Epidermal melanocyte (primary cell): Measurements from ENCODE around the gene RND1.
A peak's percentile ranks its signal among the peaks of the same experiment; 100 is the strongest.
"Not testable (repeated sequence)": the region's sequence is repeated elsewhere in the genome, so short reads cannot be mapped to it uniquely, and the experiment has no call there.

ENCODE experiments used
- DNase-seq: peaks from one replicate; pipeline ENCODE4 v3.0.0; 2011; ENCODE audit warnings: low spot score; ENCODE audit not compliant: insufficient read length

The RND1 gene

DNA sequence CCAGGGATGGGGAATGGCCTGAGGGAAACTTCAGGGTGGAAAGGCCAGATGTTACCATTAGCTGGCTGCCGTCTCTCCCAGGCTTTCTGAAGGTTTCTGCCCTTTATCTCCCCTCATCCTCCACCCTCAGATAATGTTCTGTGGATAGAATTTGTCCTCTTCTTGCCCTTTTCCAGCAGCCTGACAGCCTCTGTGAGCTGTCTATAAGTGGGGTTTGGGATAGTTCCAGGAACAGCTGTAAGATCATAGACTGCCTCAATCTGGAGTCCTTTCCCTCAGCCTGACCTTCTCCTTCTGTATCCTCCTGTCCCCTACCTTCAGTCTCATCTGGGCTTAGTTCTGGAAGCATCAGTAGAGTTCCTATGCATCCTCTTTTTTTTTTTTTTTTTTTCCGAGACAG lies 2.8 kb upstream of the RND1 start:
- no peak for DNase-seq

DNA sequence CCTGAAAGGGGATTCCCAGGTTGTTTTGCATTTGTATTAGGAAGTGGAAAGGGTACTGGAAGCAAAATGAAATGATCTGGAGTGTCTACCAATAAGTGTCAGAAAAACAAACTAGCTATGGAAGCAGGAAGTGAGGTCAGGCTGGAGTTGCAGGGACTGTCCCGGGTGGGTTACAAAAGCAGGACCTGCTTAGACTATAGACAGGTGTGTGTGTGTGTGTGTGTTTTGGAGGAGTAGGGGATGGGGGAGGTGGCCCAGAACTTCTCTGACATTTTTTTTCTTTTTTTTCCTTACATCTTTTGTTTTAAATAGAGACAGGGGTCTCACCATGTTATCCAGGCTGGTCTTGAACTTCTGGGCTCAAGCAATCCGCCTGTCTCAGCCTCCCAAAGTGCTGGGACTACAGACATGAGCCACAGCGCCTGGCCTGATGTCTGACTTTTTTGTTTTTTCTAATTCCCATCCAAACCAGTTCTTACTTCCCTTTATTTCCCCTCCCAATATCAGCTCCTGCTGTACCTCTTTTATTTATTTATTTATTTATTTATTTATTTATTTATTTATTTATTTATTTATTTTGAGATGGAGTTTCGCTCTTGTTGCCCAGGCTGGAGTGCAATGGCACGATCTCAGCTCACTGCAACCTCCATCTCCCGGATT lies 512 bp upstream of the RND1 start:
- DNase-seq, result no peak

DNA sequence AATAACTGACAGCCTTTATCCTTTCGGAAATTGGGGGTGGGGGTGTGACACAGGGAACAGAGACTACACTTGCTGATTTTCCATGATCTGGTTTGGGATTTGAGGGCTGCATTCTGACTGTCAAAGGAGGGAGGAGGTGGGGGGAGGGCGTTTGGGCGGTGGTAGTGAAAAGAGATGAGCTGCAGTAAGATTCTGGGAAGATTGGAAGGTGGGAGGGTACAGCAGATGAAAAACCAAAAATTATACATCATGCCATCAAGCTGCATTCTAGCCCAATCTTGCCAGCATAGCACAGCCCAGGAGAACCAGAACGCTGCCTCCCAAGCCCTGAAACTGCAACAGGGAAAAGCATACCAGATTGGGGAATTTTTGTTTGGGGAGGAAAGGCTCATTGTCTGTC lies 2.4 kb downstream of the RND1 start:
- no peak for DNase-seq

GRCh38 chr12:48862760-48863159 lies 2.9 kb downstream of the RND1 start:
- no peak for DNase-seq

GRCh38 chr12:48861111-48861510 lies 4.6 kb downstream of the RND1 start:
- no peak for DNase-seq

DNA sequence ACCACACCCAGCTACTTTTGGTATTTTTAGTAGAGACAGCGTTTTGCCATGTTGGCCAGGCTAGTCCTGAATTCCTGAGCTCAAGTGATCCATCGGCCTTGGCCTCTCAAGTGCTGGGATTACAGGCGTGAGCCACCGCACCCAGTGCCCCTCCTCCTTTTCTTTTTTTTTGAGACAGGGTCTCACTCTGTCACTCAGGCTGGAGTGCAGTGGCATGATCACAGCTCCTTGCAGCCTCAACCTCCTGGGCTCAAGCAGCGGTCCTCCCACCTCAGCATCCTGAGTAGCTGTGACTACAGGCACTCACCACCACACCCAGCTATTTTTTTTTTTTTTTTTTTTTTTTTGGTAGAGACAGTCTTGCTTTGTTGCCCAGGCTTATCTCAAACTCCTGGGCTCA lies 5.4 kb downstream of the RND1 start:
- DNase-seq, result not testable (repeated sequence)

DNA sequence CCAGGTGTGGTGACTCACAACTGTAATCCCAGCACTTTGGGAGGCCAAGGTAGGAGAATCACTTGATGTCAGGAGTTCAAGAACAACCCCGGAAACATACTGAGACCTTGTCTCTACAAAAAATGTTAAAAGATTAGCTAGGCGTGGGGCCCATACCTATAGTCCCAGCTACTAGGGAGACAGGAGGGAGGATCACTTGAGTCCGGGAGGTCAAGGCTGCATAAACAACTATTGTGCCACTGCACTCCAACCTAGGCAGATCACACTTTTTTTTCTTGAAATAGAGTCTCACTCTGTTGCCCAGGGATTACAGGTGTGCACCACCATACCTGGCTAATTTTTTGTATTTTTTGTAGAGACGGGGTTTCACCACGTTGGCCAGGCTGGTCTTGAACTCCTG lies 6.1 kb downstream of the RND1 start:
- DNase-seq, result no peak

DNA sequence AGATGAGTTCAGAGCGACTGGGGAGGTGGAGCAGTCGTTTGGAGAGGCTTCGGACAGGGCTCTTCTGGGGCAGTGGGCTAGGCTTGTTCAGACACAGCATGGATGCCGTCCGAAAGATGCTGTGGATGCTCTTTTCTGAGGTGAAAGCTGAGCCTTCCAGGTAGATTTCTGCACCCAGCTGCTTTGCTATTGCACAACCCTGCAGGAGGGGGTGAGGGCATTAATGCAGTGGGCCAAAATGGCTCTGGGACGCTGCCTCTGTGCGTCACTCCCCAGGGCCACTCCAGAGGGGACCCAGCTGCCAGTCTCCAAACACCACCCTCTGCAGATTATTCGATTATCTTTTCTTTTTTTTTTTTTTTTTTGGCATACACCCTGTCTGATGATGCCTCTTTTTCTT lies 7.6 kb downstream of the RND1 start:
- no peak for DNase-seq

DNA sequence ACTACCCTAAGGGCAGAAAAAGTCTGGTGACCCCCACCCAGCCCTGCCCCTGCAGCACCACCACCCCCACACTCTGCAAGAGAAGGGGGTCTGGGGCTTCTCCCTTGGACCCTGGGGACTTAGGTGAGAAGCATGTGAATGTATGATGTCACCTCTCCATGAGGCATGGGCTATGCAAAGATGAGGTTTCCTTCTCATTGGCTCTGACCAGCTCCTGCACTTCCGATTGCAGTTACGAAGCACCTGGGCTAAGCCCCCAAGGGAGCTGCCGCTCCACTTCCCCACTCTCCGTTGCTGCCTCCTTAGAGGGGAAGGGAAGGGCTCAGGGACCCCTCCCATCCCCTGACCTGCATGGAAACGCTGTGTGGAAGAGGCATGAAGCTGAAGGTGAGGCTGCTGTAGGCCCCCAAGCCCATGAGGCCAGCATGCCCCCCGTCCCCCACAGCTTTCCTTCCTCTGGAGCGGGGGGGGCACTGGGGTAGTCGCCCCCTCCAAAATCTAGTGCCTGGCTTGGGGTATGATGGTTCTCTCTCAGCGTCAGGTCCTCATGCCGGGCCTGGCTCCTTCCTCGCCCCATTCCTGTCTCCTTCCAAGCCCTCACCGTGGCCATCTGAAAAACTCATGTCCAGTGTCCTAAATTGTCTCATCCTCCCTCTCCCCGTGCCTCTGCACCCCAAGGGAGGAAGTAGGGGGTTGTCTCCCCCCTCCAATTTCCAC lies 8.2 kb downstream of the RND1 start:
- DNase-seq, result no peak

- DNase-seq, result no peak
Measured at GRCh38 chr12:48856379-48856778, 9.3 kb downstream of the RND1 start.

DNA sequence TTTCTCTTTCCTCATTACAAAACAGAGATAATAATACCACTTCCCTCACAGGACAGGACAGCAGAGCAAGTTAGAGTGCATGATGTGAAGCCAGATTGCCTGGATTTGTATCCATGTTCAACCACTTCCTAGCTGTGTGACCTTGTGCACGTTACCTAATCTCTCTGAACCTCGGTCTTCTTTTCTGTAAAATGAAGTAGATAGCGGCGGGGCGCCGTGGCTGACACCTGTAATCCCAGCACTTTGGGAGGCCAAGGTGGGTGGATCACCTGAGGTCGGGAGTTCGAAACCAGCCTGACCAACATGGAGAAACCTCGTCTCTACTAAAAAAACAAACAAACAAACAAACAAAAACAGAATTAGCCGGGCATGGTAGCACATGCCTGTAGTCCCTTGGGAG lies 10.7 kb downstream of the RND1 start:
- DNase-seq, result not testable (repeated sequence)

GRCh38 chr12:48854488-48854887 lies 11.2 kb downstream of the RND1 start:
- DNase-seq, result no peak

DNA sequence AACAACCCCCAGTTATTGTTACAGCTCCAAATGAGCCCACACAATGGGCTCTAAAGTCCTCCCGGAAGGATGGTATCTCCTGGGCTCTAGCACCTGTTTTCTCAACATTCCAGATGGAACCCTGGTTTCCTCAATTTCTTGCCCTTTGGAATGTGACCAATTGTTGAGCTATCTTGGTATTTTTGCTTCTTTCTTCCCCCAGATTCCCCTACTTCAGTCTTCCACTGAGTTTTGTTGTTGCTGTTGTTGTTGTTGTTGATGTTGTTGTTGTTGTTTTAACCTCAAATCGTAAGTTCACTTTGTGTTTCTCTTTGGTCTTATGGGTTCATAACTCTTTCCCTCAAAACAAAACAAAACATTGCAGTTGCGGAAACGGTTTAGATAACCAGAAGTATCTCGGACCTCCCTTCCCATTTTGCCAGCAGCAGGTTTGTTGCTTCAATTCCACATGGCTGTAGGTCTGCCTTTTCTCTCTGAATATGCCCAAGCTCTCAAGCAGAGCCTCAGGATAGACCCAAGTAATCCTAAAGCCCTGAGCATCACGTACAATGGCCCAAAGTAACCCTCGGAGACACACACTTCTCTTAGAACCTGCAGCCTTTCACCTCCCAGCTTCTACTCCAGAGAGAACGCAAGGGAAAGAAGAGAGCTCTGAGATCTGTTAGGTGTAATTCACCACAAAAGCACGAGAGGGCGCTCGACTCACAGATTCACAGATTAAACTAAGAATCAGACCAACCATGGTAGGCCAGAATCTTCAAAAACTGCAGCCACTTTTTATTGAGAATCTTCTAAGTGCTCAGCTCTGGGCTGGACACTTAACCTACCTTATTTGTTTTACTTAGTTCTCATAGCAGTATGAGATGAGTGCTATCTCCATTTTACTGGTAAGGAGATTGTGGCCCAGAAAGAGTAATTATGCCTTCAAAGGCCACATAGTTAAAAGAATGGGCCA lies 12.7 kb downstream of the RND1 start:
- peak; percentile 80 for DNase-seq

GRCh38 chr12:48851883-48852733 lies 13.6 kb downstream of the RND1 start, which contains the start of gene DDX23:
Gene DDX23, minus strand, starts transcription at chr12:48852163. Its CDS starts 6,381 bp downstream, at chr12:48845782.
- DNase-seq, result peak; percentile 99

DNA sequence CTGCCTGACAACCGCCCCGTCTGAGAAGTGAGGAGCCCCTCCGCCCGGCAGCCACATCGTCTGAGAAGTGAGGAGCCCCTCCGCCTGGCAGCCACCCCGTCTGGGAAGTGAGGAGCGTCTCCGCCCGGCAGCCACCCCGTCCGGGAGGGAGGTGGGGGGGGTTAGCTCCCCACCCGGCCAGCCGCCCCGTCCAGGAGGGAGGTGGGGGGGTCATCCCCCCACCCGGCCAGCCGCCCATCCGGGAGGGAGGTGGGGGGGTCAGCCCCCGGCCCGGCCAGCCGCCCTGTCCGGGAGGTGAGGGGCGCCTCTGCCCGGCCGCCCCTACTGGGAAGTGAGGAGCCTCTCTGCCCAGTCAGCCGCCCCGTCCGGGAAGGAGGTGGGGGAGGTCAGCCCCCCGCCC lies 23.6 kb downstream of the RND1 start:
- DNase-seq, result not testable (repeated sequence)

DNA sequence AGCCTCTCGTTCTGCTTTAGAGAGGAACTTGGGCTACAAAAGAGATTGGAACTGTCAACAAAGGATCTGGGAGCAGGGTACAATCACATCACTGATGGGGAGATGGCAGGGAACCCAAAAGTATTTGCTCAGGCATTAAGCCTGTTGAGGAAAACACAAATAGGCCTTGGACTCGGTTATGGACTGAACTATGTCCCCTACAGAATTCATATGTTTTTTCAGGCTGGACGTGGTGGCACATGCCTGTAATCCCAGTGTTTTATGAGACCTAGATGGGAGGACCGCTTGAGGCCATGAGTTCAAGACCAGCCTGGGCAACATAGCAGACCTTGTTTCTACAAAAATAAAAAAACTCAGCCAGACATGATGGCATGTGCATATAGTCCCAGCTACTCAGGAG lies 27.6 kb downstream of the RND1 start:
- DNase-seq, result peak; percentile 11

GRCh38 chr12:48832321-48833060 lies 33.2 kb downstream of the RND1 start:
- peak; percentile 6 for DNase-seq

DNA sequence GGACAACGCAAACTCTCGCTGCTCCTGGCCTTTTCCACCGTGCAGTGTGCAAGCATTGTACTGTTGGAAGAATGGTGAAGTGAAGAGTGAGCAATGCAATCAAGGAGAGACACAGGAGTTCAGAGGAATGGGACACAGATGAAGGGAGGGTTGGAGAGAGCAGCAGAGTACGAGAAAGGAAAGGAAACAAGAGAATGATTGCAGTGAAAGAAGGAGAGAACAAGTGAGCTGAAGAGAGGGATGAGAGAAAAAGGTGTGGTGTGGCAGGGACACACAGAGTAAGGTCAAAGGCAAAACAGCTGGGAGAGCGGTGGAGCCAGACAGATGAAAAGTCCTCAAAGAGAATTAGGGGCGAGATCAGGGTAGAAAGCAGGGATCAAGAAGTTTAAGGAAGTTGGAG lies 34.4 kb downstream of the RND1 start:
- peak; percentile 13 for DNase-seq

GRCh38 chr12:48828841-48829575 lies 36.7 kb downstream of the RND1 start:
- no peak for DNase-seq

DNA sequence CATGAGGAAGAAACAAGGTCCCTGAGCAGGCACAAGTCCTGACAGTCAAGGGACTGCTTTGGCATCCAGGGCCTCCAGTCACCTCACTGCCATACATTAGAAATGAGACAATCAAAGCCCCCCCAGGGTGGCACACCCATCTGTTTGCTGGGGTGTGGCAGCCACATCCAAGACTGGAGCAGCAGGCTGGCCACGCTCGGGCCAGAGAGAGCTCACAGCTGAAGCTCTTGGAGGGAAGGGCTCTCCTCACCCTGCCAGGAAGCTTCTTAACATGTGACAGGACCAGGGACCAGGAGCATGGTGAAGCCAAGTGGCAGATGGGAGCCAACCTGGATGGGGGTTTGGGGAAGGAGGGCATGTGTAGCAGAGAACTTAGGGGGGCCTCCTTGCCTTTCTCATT lies 37.4 kb downstream of the RND1 start:
- no peak for DNase-seq
